ENCODE data around the gene CPVL.

The CPVL gene

GRCh38 chr7:29091715-29092114 is 54.6 kb downstream of the CPVL start:
- DNase-seq (ENCODE audit: low read depth in 2 of 2), result no peak

GRCh38 chr7:29090836-29091601 is 55.3 kb downstream of the CPVL start:
- no peak for DNase-seq (ENCODE audit: low read depth in 2 of 2)

GRCh38 chr7:29090151-29090805 is 56.1 kb downstream of the CPVL start:
- DNase-seq (ENCODE audit: low read depth in 2 of 2), result no peak

DNA sequence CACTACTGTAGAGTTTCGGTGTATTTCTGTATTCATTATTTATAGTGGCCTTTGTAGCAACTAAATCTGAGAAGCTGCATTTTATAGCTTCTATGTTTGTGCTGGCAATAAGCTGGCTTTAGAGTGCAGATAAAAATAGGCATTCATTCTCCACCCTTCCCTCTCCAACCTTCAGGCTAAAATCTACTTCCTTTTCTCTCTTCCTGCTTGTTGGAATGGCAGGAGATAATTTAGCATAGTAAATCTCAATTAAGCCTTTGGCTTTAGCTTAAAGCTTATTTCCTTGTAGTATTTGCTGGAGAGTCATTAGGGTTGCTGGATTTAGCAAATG is 58.5 kb downstream of the CPVL start:
- DNase-seq (ENCODE audit: low read depth in 2 of 2), result no peak

DNA sequence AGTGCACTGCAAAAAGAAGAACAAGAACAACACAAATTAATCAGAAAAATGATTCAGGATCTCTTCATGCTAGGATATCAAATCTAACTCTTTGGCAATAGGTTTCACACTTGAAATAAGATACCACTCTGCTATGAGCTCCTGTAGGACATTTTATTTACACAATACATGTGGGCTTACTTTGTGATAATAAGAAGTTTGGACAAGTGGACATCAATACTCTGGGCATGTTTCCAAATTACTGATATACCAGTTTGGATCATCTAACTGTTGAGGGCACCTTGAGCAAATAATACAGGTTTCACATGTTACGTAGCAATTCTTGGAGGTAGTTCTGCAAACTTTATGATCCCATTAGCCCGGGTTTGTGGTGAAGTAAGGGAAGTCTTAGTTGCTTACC is 59.8 kb downstream of the CPVL start:
- no peak for DNase-seq (ENCODE audit: low read depth in 2 of 2)

- no peak for DNase-seq (ENCODE audit: low read depth in 2 of 2)
Observed at GRCh38 chr7:29084832-29085231, 61.5 kb downstream of the CPVL start.

GRCh38 chr7:29080803-29081202 is 65.5 kb downstream of the CPVL start:
- DNase-seq (ENCODE audit: low read depth in 2 of 2), result no peak

- DNase-seq (ENCODE audit: low read depth in 2 of 2), result no peak
Observed at GRCh38 chr7:29078311-29079260, 67.8 kb downstream of the CPVL start.

DNA sequence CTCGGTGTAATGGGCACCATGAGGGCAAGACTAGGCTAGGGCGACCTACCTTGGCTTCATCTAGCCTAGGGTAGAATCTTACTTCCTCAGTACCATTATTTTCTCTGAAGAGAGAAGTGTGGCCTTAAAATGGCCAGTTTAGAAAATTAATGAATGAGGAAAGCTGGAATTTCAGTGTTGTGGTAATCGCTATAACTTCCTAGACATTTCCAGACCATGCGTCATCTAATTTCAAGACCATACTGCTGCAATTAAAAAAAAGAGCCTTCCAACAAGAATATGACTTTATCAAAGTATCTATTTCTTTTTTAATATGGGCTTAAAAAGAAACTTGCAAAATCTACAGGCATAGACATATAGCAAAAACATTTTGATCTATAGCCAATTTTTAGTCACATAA is 68.5 kb downstream of the CPVL start:
- DNase-seq (ENCODE audit: low read depth in 2 of 2), result no peak

- no peak for DNase-seq (ENCODE audit: low read depth in 2 of 2)
Observed at GRCh38 chr7:29077176-29077575, 69.2 kb downstream of the CPVL start.

GRCh38 chr7:29076631-29077030 is 69.7 kb downstream of the CPVL start:
- DNase-seq (ENCODE audit: low read depth in 2 of 2), result no peak

- no peak for DNase-seq (ENCODE audit: low read depth in 2 of 2)
Observed at GRCh38 chr7:29075606-29076005, 70.7 kb downstream of the CPVL start.

DNA sequence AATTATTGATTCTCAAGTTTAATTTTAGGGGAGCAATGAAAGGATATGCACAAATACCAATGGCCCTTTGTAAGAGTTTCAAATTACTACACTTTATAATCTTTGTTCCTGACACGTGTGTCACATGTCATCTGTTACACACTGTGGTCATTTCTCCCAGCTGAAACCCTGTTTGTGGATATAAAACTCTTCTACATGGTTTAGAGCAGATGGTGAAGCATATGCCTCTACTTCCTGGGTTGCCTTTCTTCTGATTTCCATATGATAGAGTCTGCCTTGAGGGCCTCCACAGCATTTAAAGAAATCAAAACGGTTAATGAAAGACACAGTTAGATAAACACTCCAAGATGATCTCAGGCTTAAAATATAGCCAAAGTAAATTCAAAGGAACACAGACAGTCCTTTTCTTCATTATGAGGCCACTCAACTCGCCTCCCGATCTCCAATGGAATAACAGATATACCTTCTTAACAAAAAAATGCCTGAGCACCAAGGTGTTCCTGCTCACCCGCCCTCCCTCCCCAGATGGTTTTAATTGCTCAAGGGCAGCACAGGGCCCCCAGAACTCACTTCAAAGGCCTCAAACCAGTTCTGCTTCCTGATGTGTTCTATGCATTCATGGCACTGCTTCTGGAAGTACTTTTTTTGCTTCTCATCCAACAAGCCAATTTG is 75.0 kb downstream of the CPVL start:
- no peak for DNase-seq (ENCODE audit: low read depth in 2 of 2)

GRCh38 chr7:29066641-29067040 is 79.7 kb downstream of the CPVL start:
- DNase-seq (ENCODE audit: low read depth in 2 of 2), result no peak

DNA sequence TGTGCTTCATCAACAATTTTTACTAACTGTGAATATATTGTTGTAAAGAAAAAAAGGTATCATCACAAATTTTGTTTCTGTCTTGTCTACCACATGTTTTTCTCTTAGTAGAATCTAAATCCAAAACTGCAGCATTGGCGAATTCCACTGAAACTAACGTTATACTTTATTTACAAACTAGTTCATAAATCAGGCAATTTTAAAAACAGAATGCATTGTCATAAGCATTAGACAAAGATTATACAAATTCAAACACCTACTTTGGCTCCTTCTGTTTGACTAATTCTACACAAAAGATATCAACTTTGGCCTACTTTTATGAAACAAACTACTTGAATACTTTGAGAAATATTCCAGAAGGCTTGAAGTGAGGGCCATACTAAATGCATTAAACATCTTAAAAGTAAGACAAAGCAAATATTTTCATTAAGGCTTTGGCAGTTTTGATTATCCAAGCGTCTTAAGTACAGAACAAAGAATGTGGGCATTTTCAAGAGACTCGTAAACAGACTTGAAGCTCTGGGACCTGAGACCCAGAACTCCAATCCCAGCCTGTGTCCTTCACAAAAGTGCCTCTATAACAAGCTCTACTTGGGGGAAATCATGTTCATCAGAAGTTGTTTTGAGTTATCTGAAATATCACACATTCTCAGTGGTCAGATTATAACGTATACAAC is 81.0 kb downstream of the CPVL start:
- DNase-seq (ENCODE audit: low read depth in 2 of 2), result no peak

GRCh38 chr7:29063872-29064271 is 82.5 kb downstream of the CPVL start:
- no peak for DNase-seq (ENCODE audit: low read depth in 2 of 2)

- DNase-seq (ENCODE audit: low read depth in 2 of 2), result no peak
Observed at GRCh38 chr7:29063236-29063635, 83.1 kb downstream of the CPVL start.

GRCh38 chr7:29053105-29053872 is 93.0 kb downstream of the CPVL start:
- no peak for DNase-seq (ENCODE audit: low read depth in 2 of 2)

GRCh38 chr7:29046978-29047377 is 99.4 kb downstream of the CPVL start:
- no peak for DNase-seq (ENCODE audit: low read depth in 2 of 2)

DNA sequence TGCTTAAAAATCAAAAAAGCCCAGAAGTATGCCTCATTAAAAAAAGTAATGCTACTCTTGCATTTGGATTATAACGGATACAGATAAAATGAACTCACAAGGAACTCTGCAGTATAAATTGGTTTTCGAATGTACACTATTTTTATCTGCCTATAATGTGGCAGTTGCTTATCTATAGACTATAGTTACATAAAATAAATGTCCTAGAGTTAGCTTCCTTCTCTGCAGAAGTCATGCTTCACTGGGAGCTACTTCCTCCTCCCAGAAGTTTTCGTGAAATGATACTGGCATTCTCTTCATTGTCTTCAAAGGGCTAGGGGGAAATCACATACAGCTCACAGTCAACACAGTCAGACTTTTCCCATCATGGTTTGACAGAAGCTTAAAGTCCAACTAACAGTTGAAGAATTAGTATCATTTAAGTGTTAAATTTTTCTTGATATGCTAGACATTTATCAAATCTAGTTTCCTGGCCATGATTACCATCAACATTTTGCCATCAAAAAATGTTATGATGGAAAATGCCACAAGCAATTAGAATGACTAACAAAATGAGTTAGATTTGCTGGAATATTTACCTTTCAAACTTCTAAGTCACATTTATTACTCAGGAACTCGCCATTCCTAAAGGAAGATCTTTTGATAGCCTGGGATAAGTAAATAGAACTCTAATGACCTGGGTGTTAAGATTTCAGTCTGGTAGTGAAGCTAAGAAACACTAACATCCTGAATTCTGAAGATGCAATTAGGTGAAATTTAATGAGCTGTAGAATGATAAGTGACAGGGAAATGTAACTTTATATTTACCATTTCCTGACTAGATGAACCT is 100.9 kb downstream of the CPVL start:
- DNase-seq (ENCODE audit: low read depth in 2 of 2), result no peak

All from stimulated activated CD8-positive, alpha-beta memory T cell treated with anti-CD3 and anti-CD28 coated beads, Interleukin-7, amount 100 ng/mL, for 1 hour (primary cell).